Body of pancreas (tissue), 4 donors: ENCODE results near the gene MDFIC.

Source experiments
- POLR2A ChIP-seq, 3 donors: fragments of 450-650 bp; IDR thresholded peaks; one replicate each; pipeline ENCODE4 v1.6.1; 2016; ENCODE audit warnings: antibody characterized with exemption in 3 of 3, mild to moderate bottlenecking in 2 of 3
- TF ChIP-seq, protein P1 (sequence below), 7 experiments: fragments of 450-650 bp in 4 of 7; fragments of 200-600 bp in 3 of 7; sonication (generic) in 3 of 7; IDR thresholded peaks; one replicate each; pipeline ENCODE4 v1.5.1; 2016 to 2019; ENCODE audit warnings: antibody characterized with exemption in 7 of 7

DNA sequence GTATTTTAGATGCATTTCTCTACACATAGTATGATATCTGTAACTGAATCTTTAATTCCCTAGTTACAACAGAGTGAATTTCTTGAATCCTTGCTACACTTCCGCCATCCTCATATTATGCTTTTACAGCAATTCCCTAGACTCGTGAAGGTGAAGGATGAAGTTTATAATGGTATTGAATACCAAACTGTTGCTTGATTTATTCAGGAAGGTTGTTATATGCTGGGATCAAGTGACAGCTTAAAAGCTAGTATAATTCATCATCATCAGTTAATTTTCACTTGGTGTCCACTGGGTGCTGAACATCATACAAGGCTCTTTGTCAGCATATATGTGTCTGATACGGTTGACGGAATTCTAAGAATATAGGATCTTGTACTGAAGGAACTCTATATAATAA, 47.2 kb downstream of the MDFIC start:
- TF ChIP-seq, protein P1, sequence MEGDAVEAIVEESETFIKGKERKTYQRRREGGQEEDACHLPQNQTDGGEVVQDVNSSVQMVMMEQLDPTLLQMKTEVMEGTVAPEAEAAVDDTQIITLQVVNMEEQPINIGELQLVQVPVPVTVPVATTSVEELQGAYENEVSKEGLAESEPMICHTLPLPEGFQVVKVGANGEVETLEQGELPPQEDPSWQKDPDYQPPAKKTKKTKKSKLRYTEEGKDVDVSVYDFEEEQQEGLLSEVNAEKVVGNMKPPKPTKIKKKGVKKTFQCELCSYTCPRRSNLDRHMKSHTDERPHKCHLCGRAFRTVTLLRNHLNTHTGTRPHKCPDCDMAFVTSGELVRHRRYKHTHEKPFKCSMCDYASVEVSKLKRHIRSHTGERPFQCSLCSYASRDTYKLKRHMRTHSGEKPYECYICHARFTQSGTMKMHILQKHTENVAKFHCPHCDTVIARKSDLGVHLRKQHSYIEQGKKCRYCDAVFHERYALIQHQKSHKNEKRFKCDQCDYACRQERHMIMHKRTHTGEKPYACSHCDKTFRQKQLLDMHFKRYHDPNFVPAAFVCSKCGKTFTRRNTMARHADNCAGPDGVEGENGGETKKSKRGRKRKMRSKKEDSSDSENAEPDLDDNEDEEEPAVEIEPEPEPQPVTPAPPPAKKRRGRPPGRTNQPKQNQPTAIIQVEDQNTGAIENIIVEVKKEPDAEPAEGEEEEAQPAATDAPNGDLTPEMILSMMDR (IDR thresholded peaks at IDR 0.05): no peak
- no peak for TF ChIP-seq POLR2A (IDR thresholded peaks at IDR 0.05)
